Stimulated activated CD8-positive, alpha-beta memory T cell treated with anti-CD3 and anti-CD28 coated beads, Interleukin-7, amount 100 ng/mL, for 24 hours (primary cell): ENCODE measurements around the gene FRMD4B.
A peak's percentile ranks its signal among the peaks of the same experiment; 100 is the strongest.

Experiments
- DNase-seq: peaks from one replicate; pipeline ENCODE4 v3.0.0-alpha.2; 2020; ENCODE audit warnings: low read depth

Gene FRMD4B

GRCh38 chr3:69203631-69204314, 182.1 kb downstream of the FRMD4B start:
- no peak for DNase-seq

- DNase-seq, result no peak
These were observed 184.2 kb downstream of the FRMD4B start for GRCh38 chr3:69201658-69202057.

GRCh38 chr3:69200384-69201068, 185.4 kb downstream of the FRMD4B start:
- DNase-seq, result no peak

GRCh38 chr3:69199942-69200341, 185.9 kb downstream of the FRMD4B start:
- no peak for DNase-seq

- DNase-seq, result peak; percentile 49
These were observed 187.9 kb downstream of the FRMD4B start for GRCh38 chr3:69197922-69198530.

GRCh38 chr3:69197455-69197854, 188.4 kb downstream of the FRMD4B start:
- no peak for DNase-seq

- DNase-seq, result no peak
These were observed 189.0 kb downstream of the FRMD4B start for GRCh38 chr3:69196876-69197275.

GRCh38 chr3:69194431-69195165, 191.3 kb downstream of the FRMD4B start:
- no peak for DNase-seq

- no peak for DNase-seq
These were observed 192.1 kb downstream of the FRMD4B start for GRCh38 chr3:69193749-69194148.

- DNase-seq, result no peak
These were observed 194.4 kb downstream of the FRMD4B start for GRCh38 chr3:69191516-69191915.

GRCh38 chr3:69189487-69189886, 196.4 kb downstream of the FRMD4B start:
- no peak for DNase-seq

GRCh38 chr3:69186575-69187093, 199.3 kb downstream of the FRMD4B start:
- no peak for DNase-seq

- DNase-seq, result no peak
These were observed 203.1 kb downstream of the FRMD4B start for GRCh38 chr3:69182588-69183316.

- no peak for DNase-seq
These were observed 204.2 kb downstream of the FRMD4B start for GRCh38 chr3:69181592-69182211.

- no peak for DNase-seq
These were observed 204.9 kb downstream of the FRMD4B start for GRCh38 chr3:69180869-69181591.

- no peak for DNase-seq
These were observed 206.0 kb downstream of the FRMD4B start for GRCh38 chr3:69179740-69180372.

- no peak for DNase-seq
These were observed 206.8 kb downstream of the FRMD4B start for GRCh38 chr3:69178838-69179739.

- no peak for DNase-seq
These were observed 207.8 kb downstream of the FRMD4B start for GRCh38 chr3:69178082-69178481.
